Measurements from ENCODE around the gene SHKBP1. TPM values are rescaled to one million over a fixed set of nuclear protein-coding genes. Genes with fewer than 3 reads are reported as not detected.

The SHKBP1 gene
- total and polyA plus RNA-seq, 2 experiments from 2014 or later, result 63.6 to 83.4 TPM

GRCh38 chr19:40567750-40568494 lies 8.8 kb upstream of the SHKBP1 start:
- peaks cover 73% of the 10 kb centered on the region for H3K27me3 ChIP-seq
- H3K4me3 ChIP-seq, result peak overlapping the region; percentile 16
- DNase-seq (ENCODE audit: low read depth in 1 of 2, low spot score in 1 of 2), result no peak

GRCh38 chr19:40570313-40571004 lies 6.2 kb upstream of the SHKBP1 start:
- Histone ChIP-seq H3K4me1 (ENCODE audit: low read depth) (no peaks in the 10 kb centered on the region), H3K27ac (no peak overlapping the region), H3K27me3 (peaks cover 48% of the 10 kb centered on the region), H3K4me3 (peak overlapping the region; percentile 40), H3K9me3 (ENCODE audit: low read depth) (no peaks in the 10 kb centered on the region), H3K36me3 (no peaks in the 10 kb centered on the region)
- peak; percentile 100 for DNase-seq (ENCODE audit: low read depth in 1 of 2, low spot score in 1 of 2)
- TF ChIP-seq CTCF (IDR thresholded peaks at IDR 0.05; ENCODE audit: low read depth, low read length), result no peak

More at GRCh38 chr19:40567750-40568494, 8.8 kb upstream of the SHKBP1 start:
- TF ChIP-seq CTCF (IDR thresholded peaks at IDR 0.05; ENCODE audit: low read depth, low read length), result no peak
- Histone ChIP-seq H3K4me1 (ENCODE audit: low read depth) (no peaks in the 10 kb centered on the region), H3K9me3 (ENCODE audit: low read depth) (no peaks in the 10 kb centered on the region), H3K36me3 (no peaks in the 10 kb centered on the region), H3K27ac (no peak overlapping the region)

GRCh38 chr19:40571005-40571318 lies 5.7 kb upstream of the SHKBP1 start:
- TF ChIP-seq CTCF (IDR thresholded peaks at IDR 0.05; ENCODE audit: low read depth, low read length), result no peak
- no peaks in the 10 kb centered on the region for H3K36me3 ChIP-seq
- H3K27me3 ChIP-seq, result peaks cover 43% of the 10 kb centered on the region
- no peak overlapping the region for H3K4me3 ChIP-seq
- no peak overlapping the region for H3K27ac ChIP-seq
- no peak for DNase-seq (ENCODE audit: low read depth in 1 of 2, low spot score in 1 of 2)
- H3K9me3 ChIP-seq (ENCODE audit: low read depth), result no peaks in the 10 kb centered on the region
- H3K4me1 ChIP-seq (ENCODE audit: low read depth), result no peaks in the 10 kb centered on the region

GRCh38 chr19:40571831-40572495 lies 4.7 kb upstream of the SHKBP1 start:
- Histone ChIP-seq H3K36me3 (no peaks in the 10 kb centered on the region), H3K4me3 (no peak overlapping the region), H3K27ac (no peak overlapping the region), H3K4me1 (ENCODE audit: low read depth) (no peaks in the 10 kb centered on the region), H3K9me3 (ENCODE audit: low read depth) (no peaks in the 10 kb centered on the region), H3K27me3 (peaks cover 33% of the 10 kb centered on the region)
- no peak for TF ChIP-seq CTCF (IDR thresholded peaks at IDR 0.05; ENCODE audit: low read depth, low read length)
- no peak for DNase-seq (ENCODE audit: low read depth in 1 of 2, low spot score in 1 of 2)

- H3K27ac ChIP-seq, result no peak overlapping the region
- no peaks in the 10 kb centered on the region for H3K4me1 ChIP-seq (ENCODE audit: low read depth)
- no peak for DNase-seq (ENCODE audit: low read depth in 1 of 2, low spot score in 1 of 2)
- no peak for TF ChIP-seq CTCF (IDR thresholded peaks at IDR 0.05; ENCODE audit: low read depth, low read length)
- H3K36me3 ChIP-seq, result no peaks in the 10 kb centered on the region
- H3K4me3 ChIP-seq, result no peak overlapping the region
- no peaks in the 10 kb centered on the region for H3K27me3 ChIP-seq
- H3K9me3 ChIP-seq (ENCODE audit: low read depth), result no peaks in the 10 kb centered on the region
Observed at GRCh38 chr19:40575326-40575725, 1.3 kb upstream of the SHKBP1 start.

Measured in cardiac muscle cell (in vitro differentiated cells and primary cell).